ENCODE data around the gene PXDC1. TPM values are rescaled to one million over a fixed set of nuclear protein-coding genes. Genes with fewer than 3 reads are reported as not detected.

Gene PXDC1
- polyA plus RNA-seq, 1 donor: 20.8 TPM

GRCh38 chr6:3747100-3747737 is 4.3 kb downstream of the PXDC1 start:
- DNase-seq (ENCODE audit: low read depth): no peak

DNA sequence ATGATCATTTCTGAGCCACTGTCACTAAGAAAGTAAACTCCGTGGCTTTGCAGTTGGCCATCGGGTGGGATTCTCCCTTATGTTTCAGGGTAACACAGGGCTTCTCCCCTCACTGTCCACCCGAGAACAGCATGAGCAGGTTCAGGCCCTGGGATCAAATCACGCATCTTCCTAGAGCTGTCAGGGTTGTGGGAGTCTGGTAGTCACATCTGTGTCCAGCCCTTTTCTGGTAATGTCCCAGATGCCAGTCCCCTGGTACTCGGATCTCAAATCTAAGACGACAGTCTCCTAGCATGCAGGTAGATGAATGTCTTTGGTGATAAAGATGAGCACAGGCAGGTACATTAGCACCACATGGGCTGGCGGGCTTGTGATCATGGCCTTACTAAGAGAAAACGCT is 4.8 kb downstream of the PXDC1 start:
- no peak for DNase-seq (ENCODE audit: low read depth)

DNA sequence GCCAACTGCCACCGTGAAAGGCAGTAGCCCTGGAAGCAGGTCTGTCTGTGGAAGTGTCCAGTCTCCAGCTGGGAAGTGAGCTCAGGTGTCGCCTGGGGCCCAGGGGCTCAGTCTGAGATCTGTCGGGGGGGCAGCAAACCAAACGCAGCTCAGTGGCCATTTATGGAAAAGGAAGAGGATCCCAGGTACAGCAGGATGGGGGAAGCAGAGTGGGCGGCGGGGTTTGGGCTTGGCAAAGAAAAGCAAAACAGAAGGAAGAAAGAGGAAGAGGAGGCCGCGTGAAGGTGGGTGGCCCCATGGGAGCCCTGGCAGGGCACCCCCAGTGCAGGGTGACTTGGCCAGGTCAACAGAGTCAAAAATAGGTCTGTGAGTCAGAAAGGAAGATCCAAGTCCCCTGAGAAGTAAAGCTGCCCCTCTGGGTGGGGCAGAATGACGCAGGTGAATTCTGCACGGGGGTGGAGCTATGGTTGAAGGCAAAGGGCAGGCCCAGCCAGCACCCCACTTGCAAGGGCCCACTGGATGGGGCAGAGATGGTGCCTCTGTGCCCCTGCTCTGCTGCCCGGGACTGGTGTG is 5.3 kb downstream of the PXDC1 start:
- DNase-seq (ENCODE audit: low read depth): no peak

GRCh38 chr6:3745566-3746118 is 5.9 kb downstream of the PXDC1 start:
- DNase-seq (ENCODE audit: low read depth): no peak

DNA sequence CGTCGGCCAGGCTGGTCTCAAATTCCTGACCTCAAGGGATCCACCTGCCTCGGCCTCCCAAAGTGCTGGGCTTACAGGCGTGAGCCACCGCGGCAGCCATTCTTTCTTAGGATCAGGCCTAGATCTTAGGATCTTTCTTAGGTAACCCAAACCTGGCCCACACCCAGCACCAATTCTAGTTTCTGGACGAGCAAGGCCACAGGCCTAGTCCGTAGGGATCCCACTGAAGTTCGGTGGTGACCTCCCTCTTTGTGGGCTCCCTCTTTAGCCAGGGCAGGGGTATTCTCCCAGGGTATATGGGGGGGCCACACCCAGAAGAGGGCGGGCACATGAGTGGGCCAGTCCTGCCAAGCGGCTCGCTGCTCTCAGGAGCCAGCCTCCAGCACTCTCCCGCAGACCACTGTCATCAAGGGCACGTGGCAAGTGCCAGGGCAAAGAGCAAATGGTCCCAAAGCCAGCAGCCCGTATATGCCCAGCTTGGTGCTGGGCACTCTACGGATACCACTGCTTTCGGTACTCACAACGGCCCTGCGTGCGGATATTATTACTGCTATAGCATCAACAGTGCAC is 6.5 kb downstream of the PXDC1 start:
- no peak for DNase-seq (ENCODE audit: low read depth)

DNA sequence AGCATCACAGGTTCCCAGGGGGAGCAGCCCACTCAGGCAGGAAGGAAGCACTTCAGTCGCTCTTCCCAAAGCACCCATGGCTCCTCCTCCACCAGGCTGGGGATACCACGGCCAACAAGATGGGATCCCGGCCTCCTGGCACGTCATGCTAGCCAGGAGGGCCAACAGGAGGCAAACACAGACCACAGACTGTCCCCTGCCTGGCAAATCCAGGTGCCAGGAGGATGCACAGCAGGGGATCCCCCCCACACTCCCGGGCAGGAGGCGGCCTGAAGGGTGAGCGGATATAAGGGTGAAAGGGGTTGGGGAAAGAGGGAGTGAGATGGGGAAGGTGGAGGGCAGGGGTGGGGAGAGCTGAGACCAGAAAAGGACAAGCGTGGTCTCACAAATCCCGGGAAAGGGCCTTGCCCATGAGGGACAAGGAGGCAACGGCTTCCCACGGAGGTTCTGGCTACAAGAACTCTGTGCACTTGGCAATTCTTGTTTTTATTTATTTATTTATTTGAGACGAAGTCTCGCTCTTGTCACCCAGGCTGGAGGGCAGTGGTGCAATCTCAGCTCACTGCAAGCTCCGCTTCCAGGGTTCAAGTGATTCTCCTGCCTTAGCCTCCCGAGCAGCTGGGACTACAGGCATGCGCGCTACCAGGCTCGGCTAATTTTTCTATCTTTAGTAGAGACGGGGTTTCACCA is 7.2 kb downstream of the PXDC1 start:
- DNase-seq (ENCODE audit: low read depth): no peak

DNA sequence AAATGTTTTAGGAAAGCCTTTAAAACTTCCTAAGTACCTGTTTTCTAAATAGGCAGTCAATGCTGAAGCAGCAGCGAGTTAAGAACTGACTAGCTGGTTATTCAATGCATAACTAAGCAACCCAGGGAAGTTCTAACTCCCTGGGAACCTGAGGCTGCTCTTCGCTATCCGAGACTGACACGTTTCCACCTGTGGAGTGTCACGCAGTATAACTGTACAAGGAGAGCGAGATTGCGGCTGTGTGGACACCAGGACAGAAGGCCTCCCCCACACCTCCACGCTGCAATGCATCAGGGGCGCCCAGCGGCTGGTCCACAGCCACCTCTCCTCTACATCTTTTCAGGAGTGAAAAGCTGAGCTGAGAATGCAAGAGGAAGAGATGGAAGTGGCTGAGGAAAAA is 8.0 kb downstream of the PXDC1 start:
- no peak for DNase-seq (ENCODE audit: low read depth)

DNA sequence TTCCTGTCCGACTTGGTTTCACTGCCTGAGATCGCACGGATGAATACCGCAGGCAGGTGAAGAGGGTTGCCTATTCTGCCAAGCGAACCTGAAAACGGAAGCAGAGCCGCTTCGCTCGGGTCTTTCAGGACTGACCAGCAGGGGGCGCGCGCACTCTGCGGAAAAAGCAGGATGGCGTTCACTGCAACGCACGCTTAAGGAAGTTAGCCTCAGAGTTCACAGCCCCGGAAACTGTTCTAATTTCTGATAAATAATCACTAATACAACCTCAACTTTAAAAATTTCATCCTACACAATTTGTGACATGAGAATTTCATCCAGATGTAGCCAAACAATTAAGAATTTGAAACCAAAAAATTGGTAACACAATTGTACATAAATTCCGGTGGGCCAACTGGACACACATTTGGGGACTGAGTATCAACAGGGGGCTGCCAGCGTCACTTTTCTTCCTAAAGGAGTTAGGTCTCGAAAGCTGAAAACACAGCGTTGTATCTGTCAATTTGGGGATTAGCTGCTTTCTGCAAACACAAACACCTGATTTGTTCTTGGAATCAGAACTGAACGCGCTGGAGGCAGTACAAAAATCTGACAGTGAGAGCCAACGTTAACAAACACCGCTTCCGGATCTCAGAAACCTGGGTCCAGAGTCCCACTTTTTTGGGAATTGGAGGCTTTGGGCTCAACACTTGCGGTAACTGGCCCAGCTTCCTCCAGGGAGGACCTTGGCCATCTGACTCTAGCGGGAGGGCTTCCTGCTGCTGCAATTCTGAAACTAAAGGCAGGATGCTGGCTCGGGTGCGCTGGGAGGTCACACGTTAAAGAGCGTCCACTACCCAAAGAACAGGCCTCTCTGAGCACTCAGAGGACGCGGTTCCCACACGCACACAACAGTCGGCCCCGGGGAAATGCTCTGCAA is 8.8 kb downstream of the PXDC1 start:
- no peak for DNase-seq (ENCODE audit: low read depth)

- DNase-seq (ENCODE audit: low read depth): no peak
Observed at GRCh38 chr6:3742076-3742425, 9.5 kb downstream of the PXDC1 start.

DNA sequence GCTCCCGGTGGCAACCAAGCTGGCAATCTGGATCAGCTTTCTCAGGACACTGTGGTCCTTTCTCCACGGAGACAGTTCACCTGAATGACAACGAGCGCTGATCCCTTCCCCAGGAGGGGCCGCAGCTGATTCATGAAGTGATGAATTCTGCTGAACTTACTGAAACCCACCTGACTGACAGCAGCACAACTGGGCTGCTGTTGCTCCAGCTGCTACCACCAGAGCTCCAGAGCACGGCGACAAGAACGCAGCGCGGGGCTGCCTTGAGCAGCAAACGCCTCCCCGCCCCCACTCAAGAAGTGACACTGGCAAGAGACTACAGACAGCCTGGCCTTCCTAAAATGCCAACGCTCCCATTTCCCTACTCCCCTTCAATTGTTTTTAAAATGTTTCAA is 10.0 kb downstream of the PXDC1 start:
- DNase-seq (ENCODE audit: low read depth): no peak

DNA sequence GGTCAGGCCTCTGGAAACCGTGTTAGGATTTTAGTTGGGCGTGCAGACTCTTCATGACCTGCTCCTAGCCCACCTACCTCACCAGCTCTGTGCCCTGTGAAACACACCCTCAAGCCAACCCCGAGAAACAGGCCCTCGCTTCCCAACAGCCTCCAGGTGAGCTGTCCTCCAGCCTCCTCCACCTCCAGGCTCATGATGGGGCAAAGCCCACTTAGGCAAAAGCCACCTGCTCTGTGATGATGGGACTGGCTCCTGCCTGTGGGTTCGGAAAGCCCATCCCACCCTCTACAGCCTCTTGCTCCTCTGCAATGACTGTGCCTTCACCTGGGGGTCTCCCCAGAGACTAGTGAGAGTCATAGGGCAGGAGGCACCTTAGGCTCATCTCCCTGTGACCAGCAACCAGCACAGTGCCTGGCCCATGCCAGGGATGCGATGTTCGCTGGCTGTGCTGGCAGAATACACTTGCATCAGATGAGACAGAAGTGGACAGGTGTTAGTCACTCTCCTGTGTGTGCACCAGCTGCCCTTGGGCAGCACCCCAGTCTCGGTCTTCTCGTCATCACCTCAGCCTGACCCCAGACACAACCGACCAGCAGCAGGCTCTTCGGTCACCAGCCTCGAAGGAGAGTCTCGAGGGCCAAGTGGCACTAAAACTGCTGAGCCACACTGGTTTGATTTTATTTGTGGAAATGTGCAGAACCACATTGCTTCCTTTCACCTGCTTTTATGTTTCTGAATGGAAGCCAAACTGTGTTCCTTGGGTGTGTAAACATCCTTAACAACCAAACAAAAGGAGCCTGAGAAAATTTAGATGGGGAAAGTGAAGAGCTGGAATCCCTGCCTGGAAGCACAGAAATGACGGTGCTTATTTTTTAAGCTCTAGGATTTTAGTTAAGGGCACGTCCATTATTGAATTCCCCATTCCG is 10.7 kb downstream of the PXDC1 start:
- no peak for DNase-seq (ENCODE audit: low read depth)

DNA sequence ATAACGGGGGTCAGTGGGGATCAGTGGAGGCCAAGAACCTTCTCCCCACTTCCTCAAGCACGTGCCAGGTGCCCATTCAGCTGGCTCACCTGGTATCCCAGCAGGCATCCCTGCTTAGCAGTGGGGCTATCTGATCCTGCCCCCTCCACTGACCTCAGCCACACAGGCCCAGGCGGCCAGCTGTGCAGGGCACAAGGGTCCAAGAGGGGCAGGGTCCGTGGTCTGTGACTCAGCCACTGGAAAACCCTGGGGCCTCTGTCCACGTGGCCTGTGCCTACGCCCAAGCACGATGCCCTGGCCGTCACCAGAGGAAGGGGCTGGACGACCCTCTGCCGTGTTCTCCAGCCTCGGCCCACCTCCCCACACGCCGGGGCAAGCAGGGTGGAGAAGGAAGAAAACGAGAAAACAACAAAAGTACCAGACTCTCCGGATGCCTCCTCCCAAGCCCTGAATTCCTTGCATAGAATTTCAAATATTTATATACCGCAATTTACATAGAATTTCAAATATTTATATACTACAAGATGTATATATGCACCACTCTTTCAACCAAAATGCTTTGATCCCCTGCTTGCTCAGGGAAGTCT is 12.1 kb downstream of the PXDC1 start:
- DNase-seq (ENCODE audit: low read depth): no peak

DNA sequence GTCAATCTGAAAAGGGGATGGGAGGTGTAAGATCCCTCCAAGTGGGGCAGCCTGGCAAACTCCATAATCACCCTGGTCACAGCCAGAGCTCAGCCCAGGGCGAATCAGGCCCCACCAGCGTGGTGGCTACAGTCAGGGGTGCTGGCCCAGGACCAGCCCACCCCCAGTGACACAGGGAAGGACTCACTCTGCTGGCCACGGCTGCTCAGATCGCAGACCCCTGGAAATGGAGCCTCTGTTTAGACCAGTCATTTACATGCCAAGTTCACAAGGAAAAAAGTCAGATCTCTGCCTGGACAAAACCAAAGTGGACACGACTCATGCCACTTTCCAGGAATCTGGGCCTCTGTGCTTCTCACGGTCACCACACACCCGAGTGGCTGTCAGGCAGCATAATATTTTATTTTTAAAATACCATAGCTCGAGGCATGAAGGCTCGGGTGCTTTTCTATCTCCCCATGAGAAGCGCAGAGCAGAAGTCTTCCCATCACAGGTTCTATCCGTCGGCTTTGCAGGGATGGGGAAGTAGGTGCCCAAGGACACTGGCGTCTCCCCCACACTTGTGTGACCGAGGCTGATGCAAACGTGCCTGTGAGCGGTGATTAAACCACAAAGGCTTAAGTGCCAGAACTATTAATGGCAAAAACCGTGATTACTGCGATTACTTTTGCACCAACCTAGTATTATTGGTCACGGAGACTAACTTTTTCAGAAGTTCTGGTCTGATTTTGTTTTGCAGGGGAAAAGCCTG is 13.0 kb downstream of the PXDC1 start:
- no peak for DNase-seq (ENCODE audit: low read depth)

DNA sequence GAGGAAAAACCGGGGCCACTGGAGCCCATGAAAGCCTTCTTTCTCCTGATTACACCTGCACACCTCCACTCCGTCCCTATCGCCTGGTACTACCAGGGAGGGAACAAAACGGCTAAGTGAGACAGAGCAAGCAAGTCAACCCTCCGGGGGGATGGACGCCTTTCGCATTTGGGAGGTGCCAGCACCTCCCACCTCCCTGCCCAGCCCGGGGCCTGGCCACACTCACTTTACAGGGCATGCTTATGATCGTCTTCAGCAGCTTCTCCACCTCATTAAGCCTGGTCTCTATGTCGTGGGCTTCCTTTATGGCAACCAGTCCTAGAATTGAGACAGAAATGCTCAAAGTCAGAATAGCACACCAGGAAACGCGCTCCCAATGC is 13.7 kb downstream of the PXDC1 start:
- DNase-seq (ENCODE audit: low read depth): no peak

- no peak for DNase-seq (ENCODE audit: low read depth)
Observed at GRCh38 chr6:3737149-3737830, 14.2 kb downstream of the PXDC1 start.

DNA sequence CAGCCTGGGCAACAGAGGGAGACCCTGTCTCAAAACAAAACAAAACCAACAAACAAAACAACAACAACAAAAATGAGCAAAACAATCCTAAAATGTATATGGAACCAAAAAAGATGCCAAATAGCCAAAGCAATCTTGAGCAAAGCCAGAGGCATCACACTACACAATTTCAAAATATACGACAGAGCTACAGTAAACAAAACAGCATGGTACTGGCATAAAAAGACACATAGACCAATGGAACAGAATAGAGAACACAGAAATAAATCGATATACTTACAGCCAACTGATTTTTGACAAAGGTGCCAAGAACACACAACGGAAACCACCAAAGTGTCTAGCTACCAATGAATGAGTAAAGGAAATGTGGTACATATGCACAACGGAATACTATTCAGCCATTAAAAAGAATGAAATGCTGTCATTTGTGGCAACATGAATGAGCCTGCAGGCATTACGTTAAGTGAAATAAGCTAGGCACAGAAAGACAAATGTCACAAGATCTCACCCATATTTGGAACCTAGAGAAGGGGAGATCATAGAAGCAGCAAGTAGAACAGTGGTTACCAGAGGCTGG is 16.4 kb downstream of the PXDC1 start:
- no peak for DNase-seq (ENCODE audit: low read depth)

- no peak for DNase-seq (ENCODE audit: low read depth)
Observed at GRCh38 chr6:3734023-3734422, 17.5 kb downstream of the PXDC1 start.

DNA sequence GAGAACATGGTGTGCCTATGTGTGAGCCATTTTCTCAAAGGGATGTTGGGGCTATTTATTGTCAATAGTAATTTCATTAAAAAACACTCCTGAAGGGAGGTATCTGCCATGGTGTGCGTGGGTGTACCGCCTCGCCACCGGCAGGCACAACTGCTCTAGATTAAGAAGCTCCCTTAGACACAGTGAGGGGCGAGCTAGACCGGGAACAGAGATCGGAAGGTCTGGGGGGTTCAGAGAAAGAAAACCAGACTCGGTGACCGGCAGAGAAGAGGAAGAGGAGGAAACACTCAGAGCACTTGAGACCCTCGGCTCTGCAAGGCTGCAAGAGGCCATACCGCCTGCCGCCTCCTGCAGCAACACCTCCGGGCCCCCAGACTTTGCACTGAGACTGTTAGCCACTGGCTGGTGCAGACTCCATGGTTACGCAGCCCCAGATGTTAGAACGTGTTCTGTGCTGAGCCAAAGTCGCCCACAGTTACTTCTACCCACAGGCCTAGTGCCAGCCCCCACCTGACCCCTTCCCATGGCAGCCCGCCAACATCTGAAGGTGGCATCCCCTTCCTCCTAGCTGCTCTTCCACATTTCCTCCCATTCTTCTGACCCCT is 18.1 kb downstream of the PXDC1 start:
- DNase-seq (ENCODE audit: low read depth): no peak

Measured in forelimb muscle (tissue), 1 donor.